Right atrium auricular region (tissue), 2 donors: ENCODE results near the gene GPD1. TPM values are rescaled to one million over a fixed set of nuclear protein-coding genes. Genes with fewer than 3 reads are reported as not detected.

ENCODE experiments used
- DNase-seq: peaks from one replicate; pipeline ENCODE4 v3.0.0-alpha.2; 2019; ENCODE audit warnings: low spot score
- H3K27ac ChIP-seq, 2 donors: fragments of 200-600 bp; sonication (generic); 1 replicate in 1 of 2; 2 replicates in 1 of 2; pipeline ENCODE4 v1.5.1; 2016 to 2019
- H3K27me3 ChIP-seq, 2 donors: fragments of 200-600 bp; sonication (generic); one replicate each; pipeline versions ENCODE4 v1.5.1 to v1.6.0; 2017 to 2019
- H3K36me3 ChIP-seq: fragments of 200-600 bp; sonication (generic); one replicate; pipeline ENCODE4 v1.5.1; 2016
- H3K4me1 ChIP-seq, 2 donors: fragments of 200-600 bp; sonication (generic); one replicate each; pipeline versions ENCODE4 v1.5.1 to v1.6.0; 2017 to 2019
- H3K4me3 ChIP-seq, 2 donors: fragments of 200-600 bp; sonication (generic); 1 replicate in 1 of 2; 2 replicates in 1 of 2; pipeline ENCODE4 v1.5.1; 2017 to 2019; ENCODE audit warnings: mild to moderate bottlenecking in 1 of 2, moderate library complexity in 1 of 2
- H3K9me3 ChIP-seq, 2 donors: fragments of 200-600 bp; sonication (generic); one replicate each; pipeline ENCODE4 v1.5.1; 2019
- CTCF ChIP-seq, 2 donors: fragments of 200-600 bp; sonication (generic); IDR thresholded peaks; one replicate each; pipeline ENCODE4 v1.5.1; 2019; ENCODE audit warnings: antibody characterized with exemption in 2 of 2
- total RNA-seq, 2 donors: library from RNA; depleted of rRNA; stranded (reverse); fragments of >200 nt; gene quantifications; one replicate each; pipeline ENCODE4 v1.1.0, GENCODE V29; 2016

GPD1 gene
- total RNA-seq, 2 donors from 2014 or later = 8.8 to 38.7 TPM

- Histone ChIP-seq H3K4me3 (no peak overlapping the region), H3K4me1 (peaks cover 0 to 18% of the 10 kb centered on the region in 2 donors), H3K36me3 (peaks cover 59% of the 10 kb centered on the region), H3K27me3 (no peaks in the 10 kb centered on the region), H3K27ac (peak overlapping the region in 1 of 2 donors; percentile 20), H3K9me3 (no peaks in the 10 kb centered on the region)
- no peak for DNase-seq
- no peak for TF ChIP-seq CTCF (IDR thresholded peaks at IDR 0.05)
Observed at GRCh38 chr12:50099302-50100008, 4.4 kb upstream of the GPD1 start.

- Histone ChIP-seq H3K27ac (no peak overlapping the region), H3K36me3 (peaks cover 48% of the 10 kb centered on the region), H3K4me3 (no peak overlapping the region), H3K9me3 (no peaks in the 10 kb centered on the region), H3K4me1 (peaks cover 0 to 29% of the 10 kb centered on the region in 2 donors), H3K27me3 (no peaks in the 10 kb centered on the region)
- no peak for DNase-seq
- no peak for TF ChIP-seq CTCF (IDR thresholded peaks at IDR 0.05)
Observed at GRCh38 chr12:50100561-50100960, 3.2 kb upstream of the GPD1 start.

- Histone ChIP-seq H3K27me3 (no peaks in the 10 kb centered on the region), H3K9me3 (no peaks in the 10 kb centered on the region), H3K4me3 (no peak overlapping the region), H3K27ac (no peak overlapping the region), H3K4me1 (peaks cover 0 to 29% of the 10 kb centered on the region in 2 donors), H3K36me3 (peaks cover 37% of the 10 kb centered on the region)
- no peak for DNase-seq
- TF ChIP-seq CTCF (IDR thresholded peaks at IDR 0.05) = peak in 1 of 2 donors; percentile 52
Observed at GRCh38 chr12:50101663-50102062, 2.1 kb upstream of the GPD1 start.

- DNase-seq = no peak
- no peak overlapping the region for H3K27ac ChIP-seq
- H3K27me3 ChIP-seq = no peaks in the 10 kb centered on the region
- H3K9me3 ChIP-seq = no peaks in the 10 kb centered on the region
- peaks cover 0 to 29% of the 10 kb centered on the region in 2 donors for H3K4me1 ChIP-seq
- no peak overlapping the region for H3K4me3 ChIP-seq
- no peak for TF ChIP-seq CTCF (IDR thresholded peaks at IDR 0.05)
- H3K36me3 ChIP-seq = peaks cover 32% of the 10 kb centered on the region
Observed at GRCh38 chr12:50102131-50102531, 1.7 kb upstream of the GPD1 start.

- DNase-seq = no peak
- Histone ChIP-seq H3K9me3 (no peaks in the 10 kb centered on the region), H3K4me1 (peaks cover 0 to 29% of the 10 kb centered on the region in 2 donors), H3K36me3 (peaks cover 26% of the 10 kb centered on the region), H3K4me3 (no peak overlapping the region), H3K27me3 (no peaks in the 10 kb centered on the region), H3K27ac (no peak overlapping the region)
- no peak for TF ChIP-seq CTCF (IDR thresholded peaks at IDR 0.05)
Observed at GRCh38 chr12:50102646-50103309, 1.0 kb upstream of the GPD1 start.
